Thymus (tissue), 11 donors: ENCODE results near the gene EIF5B. TPM values are rescaled to one million over a fixed set of nuclear protein-coding genes. Genes with fewer than 3 reads are reported as not detected.

Experiments
- DNase-seq, 9 donors: peaks; one replicate each; pipeline ENCODE4 v3.0.0-alpha.2; 2013; ENCODE audit warnings: low spot score in 9 of 9, low read depth in 6 of 9, missing footprints in 1 of 9
- H3K27ac ChIP-seq, 2 donors: one replicate each; pipeline ENCODE4 v1.5.1; 2013; ENCODE audit warnings: control low read depth in 1 of 2, low read depth in 1 of 2, low read length in 1 of 2, mild to moderate bottlenecking in 1 of 2, moderate library complexity in 1 of 2
- H3K27me3 ChIP-seq, 2 donors: one replicate each; pipeline ENCODE4 v1.5.1; 2013; ENCODE audit warnings: low read length in 1 of 2; ENCODE audit not compliant: control insufficient read depth in 2 of 2, insufficient read depth in 1 of 2
- H3K36me3 ChIP-seq, 2 donors: one replicate each; pipeline ENCODE4 v1.5.1; 2013; ENCODE audit warnings: low read length in 1 of 2, mild to moderate bottlenecking in 1 of 2, moderate library complexity in 1 of 2; ENCODE audit not compliant: control insufficient read depth in 2 of 2, insufficient read depth in 2 of 2
- H3K4me1 ChIP-seq, 2 donors: one replicate each; pipeline ENCODE4 v1.5.1; 2013; ENCODE audit warnings: low read length in 2 of 2; ENCODE audit not compliant: control insufficient read depth in 2 of 2, insufficient read depth in 2 of 2
- H3K4me3 ChIP-seq, 2 donors: one replicate each; pipeline ENCODE4 v1.5.1; 2013; ENCODE audit warnings: low read length in 2 of 2, control low read depth in 1 of 2, mild to moderate bottlenecking in 1 of 2
- H3K9me3 ChIP-seq, 2 donors: one replicate each; pipeline ENCODE4 v1.5.1; 2013; ENCODE audit warnings: low read length in 1 of 2, mild to moderate bottlenecking in 1 of 2; ENCODE audit not compliant: control insufficient read depth in 2 of 2, insufficient read depth in 1 of 2
- WGBS: extraction: QIAGEN DNeasy Blood & Tissue Kit; methylation state at CpG from one replicate; pipeline ENCODE4 v1.1.7; 2013; 5-methylcytosine and 5-hydroxymethylcytosine counted together
- polyA plus RNA-seq: library from polyadenylated mRNA; stranded (reverse); fragments of 200-250 nt; gene quantifications from one replicate; pipeline ENCODE4 v1.2.3, GENCODE V29; 2013
- total RNA-seq: library from RNA; stranded (reverse); fragments of 120-200 nt; gene quantifications from one replicate; pipeline ENCODE4 v1.2.4, GENCODE V29; 2013
- donor health status: healthy.

EIF5B gene
- total and polyA plus RNA-seq, 2 donors, result 13.2 to 26.3 TPM

DNA sequence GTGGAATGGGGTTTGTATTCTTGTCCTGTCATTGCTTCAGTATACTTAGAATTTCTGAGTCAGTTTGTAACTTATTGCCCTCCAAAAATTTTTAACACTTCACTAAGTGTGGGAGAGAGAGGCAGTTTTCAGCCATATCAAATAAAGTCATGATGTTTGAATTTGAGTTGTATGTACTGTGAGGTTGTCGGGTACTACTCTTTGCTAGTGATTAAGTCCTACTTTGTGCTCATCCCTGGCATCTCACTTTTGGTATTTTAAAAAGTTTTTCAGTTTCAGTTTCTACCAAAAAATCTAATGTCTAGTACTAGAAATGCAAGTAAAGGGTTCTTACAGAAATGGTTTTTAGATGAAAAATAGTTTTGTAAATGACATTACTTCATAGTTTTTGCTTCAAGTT lies 40.7 kb downstream of the EIF5B start:
- Histone ChIP-seq H3K27ac (no peak overlapping the region), H3K36me3 (peaks cover 15 to 64% of the 10 kb centered on the region in 2 donors), H3K4me3 (no peak overlapping the region), H3K4me1 (no peaks in the 10 kb centered on the region), H3K9me3 (peaks cover 0 to 3% of the 10 kb centered on the region in 2 donors), H3K27me3 (no peaks in the 10 kb centered on the region)
- WGBS, result 95% methylated on average over 1 of the region's 1 CpG
- no peak for DNase-seq

DNA sequence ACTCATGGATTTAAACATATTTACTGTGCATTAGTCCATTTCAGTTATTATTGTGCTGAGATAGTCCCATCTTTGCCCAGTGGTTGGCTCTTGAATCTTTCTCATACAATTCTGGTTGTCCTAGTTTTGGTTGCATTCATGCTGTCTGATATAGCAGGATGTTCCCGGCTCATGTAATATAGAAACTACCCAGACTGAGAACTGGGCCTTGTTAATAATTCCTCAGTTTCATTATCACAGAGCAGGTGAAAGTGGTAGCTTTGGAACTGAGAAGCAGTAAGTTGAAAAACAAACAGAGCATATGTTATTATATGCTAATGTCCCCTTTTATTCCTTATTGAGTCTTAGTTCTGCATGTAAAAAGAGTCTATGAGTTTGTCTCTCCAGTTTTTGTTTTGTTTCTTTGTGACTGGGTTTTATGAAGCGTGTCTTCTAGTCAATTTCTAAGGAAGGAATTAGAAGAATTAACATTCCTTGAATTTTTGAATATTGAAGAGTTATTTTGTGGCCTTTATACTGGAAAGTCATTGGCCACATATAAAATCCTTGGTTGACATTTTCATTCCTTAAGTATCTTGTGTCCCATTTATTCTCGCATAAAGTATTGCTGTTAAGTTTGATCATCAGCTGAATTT lies 43.3 kb downstream of the EIF5B start:
- Histone ChIP-seq H3K27me3 (no peaks in the 10 kb centered on the region), H3K4me3 (no peak overlapping the region), H3K4me1 (no peaks in the 10 kb centered on the region), H3K27ac (no peak overlapping the region), H3K9me3 (no peaks in the 10 kb centered on the region), H3K36me3 (peaks cover 18 to 62% of the 10 kb centered on the region in 2 donors)
- WGBS, result 94% methylated on average over 3 of the region's 3 CpGs
- peak in 1 of 9 donors; percentile 21 for DNase-seq

DNA sequence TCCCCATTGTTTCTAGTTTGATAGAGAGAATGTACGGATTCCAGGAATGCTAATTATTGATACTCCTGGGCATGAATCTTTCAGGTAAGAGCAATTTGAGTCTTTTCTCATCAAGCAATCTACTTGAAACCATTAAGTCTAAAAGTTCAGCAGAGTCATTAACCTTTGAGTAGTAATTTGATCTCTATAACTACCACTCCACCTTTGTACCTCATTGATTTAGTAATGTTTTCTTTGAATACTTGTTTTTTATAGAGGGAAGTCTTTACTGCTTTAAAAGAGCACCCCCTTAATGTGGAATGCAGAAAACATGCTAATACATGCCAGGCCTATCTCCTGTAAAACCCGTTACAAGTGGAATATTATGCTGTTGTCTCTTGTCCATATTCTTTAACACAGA lies 45.0 kb downstream of the EIF5B start:
- 99% methylated on average over 2 of the region's 2 CpGs for WGBS
- no peaks in the 10 kb centered on the region for H3K4me1 ChIP-seq
- H3K27ac ChIP-seq, result no peak overlapping the region
- H3K27me3 ChIP-seq, result no peaks in the 10 kb centered on the region
- no peaks in the 10 kb centered on the region for H3K9me3 ChIP-seq
- no peak for DNase-seq
- H3K36me3 ChIP-seq, result peaks cover 22 to 53% of the 10 kb centered on the region in 2 donors
- no peak overlapping the region for H3K4me3 ChIP-seq

- Histone ChIP-seq H3K9me3 (no peaks in the 10 kb centered on the region), H3K27ac (no peak overlapping the region), H3K4me1 (no peaks in the 10 kb centered on the region), H3K36me3 (peaks cover 25 to 39% of the 10 kb centered on the region in 2 donors), H3K27me3 (no peaks in the 10 kb centered on the region), H3K4me3 (no peak overlapping the region)
- over 99% methylated on average over 2 of the region's 2 CpGs for WGBS
- no peak for DNase-seq
Observed at GRCh38 chr2:99386011-99386410, 48.8 kb downstream of the EIF5B start.

DNA sequence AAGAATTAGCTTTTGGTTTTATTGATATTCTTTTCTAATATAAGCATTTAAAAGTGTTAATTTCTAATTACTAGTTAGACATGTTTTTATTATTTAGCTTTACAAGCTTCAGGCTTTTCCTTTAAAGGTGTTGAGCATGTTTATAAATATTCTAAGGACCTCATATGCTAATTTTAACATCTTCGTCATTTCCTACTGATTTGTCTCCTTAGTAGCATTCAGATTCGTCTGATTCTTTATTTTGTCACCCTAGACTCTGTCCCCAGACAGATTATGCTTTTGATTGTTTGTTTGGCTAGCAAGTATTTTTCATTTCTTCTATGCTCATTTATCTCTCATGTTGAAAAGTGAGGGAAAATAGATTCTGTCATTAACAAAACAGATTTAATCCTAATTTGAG lies 51.7 kb downstream of the EIF5B start:
- Histone ChIP-seq H3K4me1 (no peaks in the 10 kb centered on the region), H3K36me3 (peaks cover 35 to 45% of the 10 kb centered on the region in 2 donors), H3K4me3 (no peak overlapping the region), H3K27me3 (no peaks in the 10 kb centered on the region), H3K27ac (no peak overlapping the region), H3K9me3 (no peaks in the 10 kb centered on the region)
- no peak for DNase-seq
- WGBS, result 94% methylated on average over 2 of the region's 2 CpGs

DNA sequence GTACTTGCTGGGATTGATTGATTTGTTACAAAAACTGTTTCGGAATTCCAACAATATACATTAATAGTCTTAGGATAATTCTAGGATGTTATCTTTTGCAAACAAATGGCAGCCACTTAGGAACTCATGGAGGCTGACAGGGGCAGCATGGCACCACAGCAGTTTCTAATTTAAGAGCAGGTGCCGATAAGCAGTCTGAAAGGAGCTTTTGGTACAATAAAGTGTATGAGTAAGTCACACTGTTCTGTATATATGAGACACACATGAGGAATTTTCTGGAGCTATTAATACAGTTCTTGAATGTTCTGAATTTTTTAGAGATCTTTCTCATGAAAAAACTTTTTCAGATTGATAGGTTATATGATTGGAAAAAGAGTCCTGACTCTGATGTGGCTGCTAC lies 52.2 kb downstream of the EIF5B start:
- WGBS, result 49% methylated on average over 2 of the region's 2 CpGs
- no peak overlapping the region for H3K4me3 ChIP-seq

DNA sequence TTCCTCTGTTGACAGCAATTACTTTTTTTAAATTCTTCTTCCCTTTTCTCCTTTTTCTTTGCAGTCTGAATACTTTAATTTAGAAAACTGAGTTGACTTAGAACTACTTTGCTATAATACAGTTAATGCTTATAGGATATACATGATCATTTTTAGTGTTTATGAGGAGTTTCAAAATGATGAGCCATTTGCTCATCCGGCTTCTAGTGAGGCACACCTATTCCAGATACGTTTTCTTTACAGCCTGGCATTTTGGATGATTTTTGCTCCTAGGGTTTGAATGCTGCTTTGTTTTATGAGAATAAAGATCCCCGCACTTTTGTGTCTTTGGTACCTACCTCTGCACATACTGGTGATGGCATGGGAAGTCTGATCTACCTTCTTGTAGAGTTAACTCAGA lies 52.8 kb downstream of the EIF5B start:
- no peaks in the 10 kb centered on the region for H3K27me3 ChIP-seq
- no peak overlapping the region for H3K27ac ChIP-seq
- H3K9me3 ChIP-seq, result no peaks in the 10 kb centered on the region
- 99% methylated on average over 3 of the region's 3 CpGs for WGBS
- no peak for DNase-seq
- H3K36me3 ChIP-seq, result peaks cover 34 to 55% of the 10 kb centered on the region in 2 donors
- no peaks in the 10 kb centered on the region for H3K4me1 ChIP-seq
- no peak overlapping the region for H3K4me3 ChIP-seq

More for the DNA sequence above, 52.2 kb downstream of the EIF5B start:
- DNase-seq, result no peak
- Histone ChIP-seq H3K27ac (no peak overlapping the region), H3K36me3 (peaks cover 36 to 50% of the 10 kb centered on the region in 2 donors), H3K27me3 (no peaks in the 10 kb centered on the region), H3K9me3 (no peaks in the 10 kb centered on the region), H3K4me1 (no peaks in the 10 kb centered on the region)

- Histone ChIP-seq H3K27ac (no peak overlapping the region), H3K36me3 (peaks cover 64 to 97% of the 10 kb centered on the region in 2 donors), H3K9me3 (no peaks in the 10 kb centered on the region), H3K27me3 (no peaks in the 10 kb centered on the region), H3K4me1 (no peaks in the 10 kb centered on the region), H3K4me3 (no peak overlapping the region)
- 95% methylated on average over 3 of the region's 3 CpGs for WGBS
- DNase-seq, result no peak
Observed at GRCh38 chr2:99395589-99396130, 58.5 kb downstream of the EIF5B start.

DNA sequence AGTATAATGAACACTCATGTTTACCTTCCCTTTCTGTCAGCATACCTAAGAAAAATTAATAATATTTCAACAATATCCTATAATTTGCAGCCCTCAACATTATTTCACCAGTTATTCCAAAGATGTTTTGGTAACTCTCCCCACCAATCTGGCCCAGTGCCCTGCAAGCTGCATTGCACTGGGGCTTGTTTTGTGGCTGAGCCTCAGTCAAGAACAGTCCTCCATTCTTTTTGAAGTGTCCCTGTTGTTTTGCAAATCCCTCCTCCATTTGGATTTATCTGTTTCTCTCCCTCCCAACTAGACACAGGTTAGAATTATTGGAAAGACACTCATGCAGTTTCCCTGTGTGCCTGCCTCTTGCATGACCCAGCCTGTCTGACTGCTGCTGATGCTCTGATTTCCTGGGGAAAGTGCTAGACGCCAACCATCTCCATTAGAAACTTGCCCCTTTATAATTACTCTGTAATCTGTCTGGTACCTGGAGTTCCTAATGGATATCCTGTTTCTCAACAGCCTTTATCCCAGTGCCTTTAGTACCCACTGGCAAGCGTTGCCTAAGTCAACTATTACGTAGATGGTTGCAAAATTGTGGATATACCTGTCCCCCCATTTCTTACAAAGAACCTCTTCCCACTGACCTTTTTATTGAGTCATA lies 60.2 kb downstream of the EIF5B start:
- H3K27me3 ChIP-seq, result no peaks in the 10 kb centered on the region
- peaks cover 64 to 96% of the 10 kb centered on the region in 2 donors for H3K36me3 ChIP-seq
- WGBS, result 98% methylated on average over 3 of the region's 3 CpGs
- no peaks in the 10 kb centered on the region for H3K4me1 ChIP-seq
- H3K27ac ChIP-seq, result no peak overlapping the region
- no peak overlapping the region for H3K4me3 ChIP-seq
- no peak for DNase-seq
- no peaks in the 10 kb centered on the region for H3K9me3 ChIP-seq
